ENCODE measurements around the gene NT5DC1. TPM values are rescaled to one million over a fixed set of nuclear protein-coding genes. Genes with fewer than 3 reads are reported as not detected.

The NT5DC1 gene
- total RNA-seq, 1 donor from 2014 or later = 21.6 TPM

DNA sequence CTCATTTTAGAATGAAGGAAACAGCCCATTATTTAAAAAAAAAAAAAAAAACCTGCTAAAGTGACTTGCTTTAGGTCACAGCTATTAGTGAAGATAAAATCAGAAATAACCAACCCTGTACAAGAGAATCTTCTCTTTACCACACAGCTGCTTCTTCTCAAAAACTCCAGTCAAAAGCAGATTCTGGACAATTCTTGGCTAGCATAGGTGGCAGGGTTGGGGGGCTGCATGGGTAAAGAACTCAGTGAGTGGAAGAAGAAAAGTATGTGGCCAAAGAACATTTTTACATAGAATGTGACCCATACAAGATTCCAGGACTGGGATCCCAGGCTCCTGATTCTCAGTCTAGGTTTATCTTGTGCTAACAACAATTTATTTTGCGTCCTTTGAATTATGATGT is 30.6 kb upstream of the NT5DC1 start:
- H3K27me3 Mint-ChIP-seq (ENCODE audit: unreplicated experiment) = no peaks in the 10 kb centered on the region
- TF ChIP-seq, protein P1, sequence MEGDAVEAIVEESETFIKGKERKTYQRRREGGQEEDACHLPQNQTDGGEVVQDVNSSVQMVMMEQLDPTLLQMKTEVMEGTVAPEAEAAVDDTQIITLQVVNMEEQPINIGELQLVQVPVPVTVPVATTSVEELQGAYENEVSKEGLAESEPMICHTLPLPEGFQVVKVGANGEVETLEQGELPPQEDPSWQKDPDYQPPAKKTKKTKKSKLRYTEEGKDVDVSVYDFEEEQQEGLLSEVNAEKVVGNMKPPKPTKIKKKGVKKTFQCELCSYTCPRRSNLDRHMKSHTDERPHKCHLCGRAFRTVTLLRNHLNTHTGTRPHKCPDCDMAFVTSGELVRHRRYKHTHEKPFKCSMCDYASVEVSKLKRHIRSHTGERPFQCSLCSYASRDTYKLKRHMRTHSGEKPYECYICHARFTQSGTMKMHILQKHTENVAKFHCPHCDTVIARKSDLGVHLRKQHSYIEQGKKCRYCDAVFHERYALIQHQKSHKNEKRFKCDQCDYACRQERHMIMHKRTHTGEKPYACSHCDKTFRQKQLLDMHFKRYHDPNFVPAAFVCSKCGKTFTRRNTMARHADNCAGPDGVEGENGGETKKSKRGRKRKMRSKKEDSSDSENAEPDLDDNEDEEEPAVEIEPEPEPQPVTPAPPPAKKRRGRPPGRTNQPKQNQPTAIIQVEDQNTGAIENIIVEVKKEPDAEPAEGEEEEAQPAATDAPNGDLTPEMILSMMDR (IDR thresholded peaks at IDR 0.05; ENCODE audit: partially characterized antibody, unreplicated experiment) = no peak
- H3K4me1 Mint-ChIP-seq (ENCODE audit: low read depth, unreplicated experiment) = peaks cover 6% of the 10 kb centered on the region
- H3K9me3 Mint-ChIP-seq (ENCODE audit: unreplicated experiment) = no peaks in the 10 kb centered on the region
- no peak overlapping the region for H3K27ac Mint-ChIP-seq (ENCODE audit: unreplicated experiment)
- no peak for DNase-seq
- no peak overlapping the region for H3K4me3 Mint-ChIP-seq (ENCODE audit: unreplicated experiment)
- H3K36me3 Mint-ChIP-seq (ENCODE audit: unreplicated experiment) = no peaks in the 10 kb centered on the region

- Mint-ChIP-seq H3K4me3 (ENCODE audit: unreplicated experiment) (no peak overlapping the region), H3K27me3 (ENCODE audit: unreplicated experiment) (no peaks in the 10 kb centered on the region), H3K4me1 (ENCODE audit: low read depth, unreplicated experiment) (peaks cover 6% of the 10 kb centered on the region), H3K36me3 (ENCODE audit: unreplicated experiment) (no peaks in the 10 kb centered on the region), H3K27ac (ENCODE audit: unreplicated experiment) (no peak overlapping the region), H3K9me3 (ENCODE audit: unreplicated experiment) (no peaks in the 10 kb centered on the region)
- TF ChIP-seq, protein P1 (IDR thresholded peaks at IDR 0.05; ENCODE audit: partially characterized antibody, unreplicated experiment) = no peak
- DNase-seq = no peak
These were observed 29.9 kb upstream of the NT5DC1 start for GRCh38 chr6:116070616-116071389.

GRCh38 chr6:116072368-116072767 is 28.3 kb upstream of the NT5DC1 start:
- no peaks in the 10 kb centered on the region for H3K9me3 Mint-ChIP-seq (ENCODE audit: unreplicated experiment)
- H3K4me3 Mint-ChIP-seq (ENCODE audit: unreplicated experiment) = no peak overlapping the region
- TF ChIP-seq, protein P1 (IDR thresholded peaks at IDR 0.05; ENCODE audit: partially characterized antibody, unreplicated experiment) = no peak
- no peaks in the 10 kb centered on the region for H3K27me3 Mint-ChIP-seq (ENCODE audit: unreplicated experiment)
- peaks cover 6% of the 10 kb centered on the region for H3K4me1 Mint-ChIP-seq (ENCODE audit: low read depth, unreplicated experiment)
- no peaks in the 10 kb centered on the region for H3K36me3 Mint-ChIP-seq (ENCODE audit: unreplicated experiment)
- DNase-seq = no peak
- no peak overlapping the region for H3K27ac Mint-ChIP-seq (ENCODE audit: unreplicated experiment)

- H3K4me3 Mint-ChIP-seq (ENCODE audit: unreplicated experiment) = no peak overlapping the region
- no peak overlapping the region for H3K27ac Mint-ChIP-seq (ENCODE audit: unreplicated experiment)
- H3K4me1 Mint-ChIP-seq (ENCODE audit: low read depth, unreplicated experiment) = peaks cover 7% of the 10 kb centered on the region
- H3K36me3 Mint-ChIP-seq (ENCODE audit: unreplicated experiment) = no peaks in the 10 kb centered on the region
- DNase-seq = no peak
- H3K9me3 Mint-ChIP-seq (ENCODE audit: unreplicated experiment) = no peaks in the 10 kb centered on the region
- TF ChIP-seq, protein P1 (IDR thresholded peaks at IDR 0.05; ENCODE audit: partially characterized antibody, unreplicated experiment) = no peak
- H3K27me3 Mint-ChIP-seq (ENCODE audit: unreplicated experiment) = no peaks in the 10 kb centered on the region
These were observed 26.8 kb upstream of the NT5DC1 start for GRCh38 chr6:116073765-116074440.

All from glutamatergic neuron (in vitro differentiated cells).